Karpas-422 (cell line): ENCODE data around the gene PCSK4. TPM values are rescaled to one million over a fixed set of nuclear protein-coding genes. Genes with fewer than 3 reads are reported as not detected.

Experiments
- DNase-seq: peaks from one replicate; pipeline ENCODE4 v3.0.0-alpha.2; 2015
- H2AFZ ChIP-seq: fragments of 200-600 bp; sonication (generic); 2 replicates; pipeline ENCODE4 v1.6.1; 2014; ENCODE audit warnings: antibody characterized with exemption, low read length, mixed read lengths
- H3K27ac ChIP-seq: fragments of 200-600 bp; sonication (generic); 2 replicates; pipeline ENCODE4 v1.5.1; 2014; ENCODE audit warnings: mild to moderate bottlenecking, low read length, moderate library complexity
- H3K27me3 ChIP-seq: fragments of 200-600 bp; sonication (generic); 2 replicates; pipeline ENCODE4 v1.6.1; 2014; ENCODE audit warnings: low read length, mixed read lengths
- H3K36me3 ChIP-seq: fragments of 200-600 bp; sonication (generic); 2 replicates; pipeline ENCODE4 v1.6.1; 2014; ENCODE audit warnings: low read length, mixed read lengths; ENCODE audit not compliant: insufficient read depth
- H3K4me1 ChIP-seq: fragments of 200-600 bp; sonication (generic); 2 replicates; pipeline ENCODE4 v1.6.1; 2014; ENCODE audit warnings: mild to moderate bottlenecking, low read length, mixed read lengths
- H3K4me2 ChIP-seq: fragments of 200-600 bp; sonication (generic); 2 replicates; pipeline ENCODE4 v1.6.1; 2014; ENCODE audit warnings: low read length, low read depth, mild to moderate bottlenecking; ENCODE audit not compliant: poor library complexity, severe bottlenecking
- H3K4me3 ChIP-seq: fragments of 200-600 bp; sonication (generic); 2 replicates; pipeline ENCODE4 v1.5.1; 2014; ENCODE audit warnings: mild to moderate bottlenecking, antibody characterized with exemption, low read length, mixed read lengths
- H3K79me2 ChIP-seq: fragments of 200-600 bp; sonication (generic); 2 replicates; pipeline ENCODE4 v1.6.1; 2014; ENCODE audit warnings: mild to moderate bottlenecking, low read length, mixed read lengths
- H3K9ac ChIP-seq: fragments of 200-600 bp; sonication (generic); 2 replicates; pipeline ENCODE4 v1.6.0; 2014; ENCODE audit warnings: low read length
- H3K9me2 ChIP-seq: fragments of 200-600 bp; sonication (generic), shearing (Covaris generic); replicated peaks from 2 replicates; pipeline ENCODE4 v1.6.0; 2014; ENCODE audit warnings: mild to moderate bottlenecking, low read length, moderate library complexity; ENCODE audit not compliant: insufficient read depth
- H3K9me3 ChIP-seq: fragments of 300-700, 200-600 bp; sonication (generic); 2 replicates; pipeline ENCODE4 v1.6.1; 2014; ENCODE audit warnings: low read length, mixed read lengths
- H4K20me1 ChIP-seq: fragments of 200-600 bp; sonication (generic); 2 replicates; pipeline ENCODE4 v1.6.1; 2014; ENCODE audit warnings: mild to moderate bottlenecking, antibody characterized with exemption, low read length, low read depth; ENCODE audit not compliant: insufficient read depth
- total RNA-seq: library from RNA; depleted of rRNA; stranded (reverse); fragments of >200 nt; shearing (Covaris generic); gene quantifications from 2 replicates; pipeline ENCODE4 v1.2.3, GENCODE V29; 2014; ENCODE audit warnings: low replicate concordance

Gene PCSK4
- total RNA-seq, 1 experiment from 2014 or later, result 2.0 TPM

GRCh38 chr19:1453525-1454364 lies 36.4 kb downstream of the PCSK4 start:
- no peaks in the 10 kb centered on the region for H3K36me3 ChIP-seq
- H3K27ac ChIP-seq, result no peak overlapping the region
- no peak overlapping the region for H3K9ac ChIP-seq
- no peak overlapping the region for H3K4me3 ChIP-seq
- DNase-seq, result peak; percentile 80
- 0 out of 2 replicates have a peak, but pooled peaks cover 2% of the 10 kb centered on the region for H3K27me3 ChIP-seq
- H3K4me2 ChIP-seq, result no peak overlapping the region
- no peaks in the 10 kb centered on the region for H3K9me2 ChIP-seq
- H4K20me1 ChIP-seq, result peaks cover 7% of the 10 kb centered on the region; the same call in 1 of the 2 replicates
- H3K4me1 ChIP-seq, result peaks cover 17% of the 10 kb centered on the region
- H3K79me2 ChIP-seq, result no peaks in the 10 kb centered on the region
- H2AFZ ChIP-seq, result no peak overlapping the region
- no peaks in the 10 kb centered on the region for H3K9me3 ChIP-seq

GRCh38 chr19:1452802-1453524 lies 37.2 kb downstream of the PCSK4 start:
- H3K79me2 ChIP-seq, result no peaks in the 10 kb centered on the region
- H3K27me3 ChIP-seq, result 0 out of 2 replicates have a peak, but pooled peaks cover 2% of the 10 kb centered on the region
- DNase-seq, result no peak
- H3K27ac ChIP-seq, result no peak overlapping the region
- H3K9me3 ChIP-seq, result no peaks in the 10 kb centered on the region
- no peak overlapping the region for H3K4me3 ChIP-seq
- no peak overlapping the region for H2AFZ ChIP-seq
- no peaks in the 10 kb centered on the region for H3K36me3 ChIP-seq
- H3K9ac ChIP-seq, result no peak overlapping the region
- no peak overlapping the region for H3K4me2 ChIP-seq
- H3K4me1 ChIP-seq, result peaks cover 17% of the 10 kb centered on the region
- peaks cover 7% of the 10 kb centered on the region; the same call in 1 of the 2 replicates for H4K20me1 ChIP-seq
- H3K9me2 ChIP-seq, result no peaks in the 10 kb centered on the region

GRCh38 chr19:1451916-1452801 lies 38.0 kb downstream of the PCSK4 start:
- Histone ChIP-seq H3K4me3 (no peak overlapping the region), H3K4me1 (peaks cover 17% of the 10 kb centered on the region), H3K9me2 (no peaks in the 10 kb centered on the region), H3K36me3 (no peaks in the 10 kb centered on the region), H3K27ac (no peak overlapping the region), H3K79me2 (no peaks in the 10 kb centered on the region), H3K4me2 (no peak overlapping the region), H3K9me3 (no peaks in the 10 kb centered on the region), H3K27me3 (0 out of 2 replicates have a peak, but pooled peaks cover 2% of the 10 kb centered on the region), H2AFZ (no peak overlapping the region), H3K9ac (no peak overlapping the region), H4K20me1 (peaks cover 11% of the 10 kb centered on the region; the same call in 1 of the 2 replicates)
- no peak for DNase-seq

GRCh38 chr19:1450735-1451731 lies 39.1 kb downstream of the PCSK4 start:
- peak; percentile 48 for DNase-seq
- H3K27ac ChIP-seq, result no peak overlapping the region
- H3K79me2 ChIP-seq, result no peaks in the 10 kb centered on the region
- 0 out of 2 replicates have a peak, but pooled peaks cover 2% of the 10 kb centered on the region for H3K27me3 ChIP-seq
- H3K4me3 ChIP-seq, result no peak overlapping the region
- peaks cover 14% of the 10 kb centered on the region; the same call in 1 of the 2 replicates for H4K20me1 ChIP-seq
- H3K4me1 ChIP-seq, result peaks cover 17% of the 10 kb centered on the region
- H3K9ac ChIP-seq, result no peak overlapping the region
- no peaks in the 10 kb centered on the region for H3K9me3 ChIP-seq
- H3K4me2 ChIP-seq, result peak overlapping the region; percentile 46
- no peak overlapping the region for H2AFZ ChIP-seq
- H3K9me2 ChIP-seq, result no peaks in the 10 kb centered on the region
- H3K36me3 ChIP-seq, result no peaks in the 10 kb centered on the region

GRCh38 chr19:1449467-1450442 lies 40.4 kb downstream of the PCSK4 start, which contains the start of gene APC2:
Gene APC2 (plus strand): TSS chr19:1450121. CDS start chr19:1453002, 2,881 bp downstream.
- H2AFZ ChIP-seq, result no peak within 1 kb of the TSS; the same call in 1 of the 2 replicates

GRCh38 chr19:1447944-1448343 lies 42.2 kb downstream of the PCSK4 start:
- Histone ChIP-seq H3K4me2 (no peak overlapping the region), H3K27me3 (0 out of 2 replicates have a peak, but pooled peaks cover 2% of the 10 kb centered on the region), H3K4me1 (peaks cover 26% of the 10 kb centered on the region)

More at GRCh38 chr19:1449467-1450442, 40.4 kb downstream of the PCSK4 start, which contains the start of gene APC2:
- H3K27me3 ChIP-seq, result 0 out of 2 replicates have a peak, but pooled peaks cover 2% of the 10 kb centered on the region
- H3K9me3 ChIP-seq, result no peaks in the 10 kb centered on the region
- H3K4me3 ChIP-seq, result peak within 1 kb of the TSS; percentile 46
- H3K27ac ChIP-seq, result no peak within 1 kb of the TSS
- H3K9ac ChIP-seq, result peak within 1 kb of the TSS; percentile 42; the same call in 1 of the 2 replicates
- H3K79me2 ChIP-seq, result no peaks in the 10 kb centered on the region
- peak within 1 kb of the TSS; percentile 46 for H3K4me2 ChIP-seq
- no peaks in the 10 kb centered on the region for H3K9me2 ChIP-seq
- peaks cover 14% of the 10 kb centered on the region; the same call in 1 of the 2 replicates for H4K20me1 ChIP-seq
- no peaks in the 10 kb centered on the region for H3K36me3 ChIP-seq
- peaks cover 16% of the 10 kb centered on the region for H3K4me1 ChIP-seq
- DNase-seq, result peak; percentile 89

More at GRCh38 chr19:1447944-1448343, 42.2 kb downstream of the PCSK4 start:
- H4K20me1 ChIP-seq, result peaks cover 14% of the 10 kb centered on the region; the same call in 1 of the 2 replicates
- H3K9me2 ChIP-seq, result no peaks in the 10 kb centered on the region
- H3K36me3 ChIP-seq, result no peaks in the 10 kb centered on the region
- no peaks in the 10 kb centered on the region for H3K9me3 ChIP-seq
- H2AFZ ChIP-seq, result no peak overlapping the region
- no peak overlapping the region for H3K9ac ChIP-seq
- no peaks in the 10 kb centered on the region for H3K79me2 ChIP-seq
- no peak overlapping the region for H3K4me3 ChIP-seq
- no peak overlapping the region for H3K27ac ChIP-seq
- no peak for DNase-seq
